Activated T-cell treated with anti-CD3 and anti-CD28 coated beads, Interleukin-2, amount 50 U/mL, for 4 hours (primary cell): ENCODE measurements around the gene KLHL29. TPM values are rescaled to one million over a fixed set of nuclear protein-coding genes. Genes with fewer than 3 reads are reported as not detected.

Experiments
- ATAC-seq, 2 donors: fragments of 200-7000 bp; cut with Tn5 transposase; one replicate each; pipeline ENCODE4 v1.10.0; 2021
- DNase-seq: peaks from one replicate; pipeline ENCODE4 v3.0.0-alpha.2; 2020
- H3K27me3 Mint-ChIP-seq: one replicate; pipeline ENCODE4 v1.8.0; 2021; ENCODE audit warnings: low read depth, mixed read lengths
- H3K36me3 Mint-ChIP-seq: one replicate; pipeline ENCODE4 v1.8.0; 2022; ENCODE audit warnings: mixed read lengths; ENCODE audit not compliant: insufficient read depth
- H3K4me1 Mint-ChIP-seq: one replicate; pipeline ENCODE4 v1.8.0; 2021; ENCODE audit warnings: low read depth, mixed read lengths
- H3K4me3 Mint-ChIP-seq: one replicate; pipeline ENCODE4 v1.8.0; 2021; ENCODE audit warnings: mild to moderate bottlenecking, moderate library complexity, mixed read lengths
- H3K9me3 Mint-ChIP-seq: one replicate; pipeline ENCODE4 v1.8.0; 2021; ENCODE audit warnings: mixed read lengths
- total RNA-seq, 3 donors: library from RNA; stranded (reverse); gene quantifications; one replicate each; pipeline ENCODE4 v1.2.1, GENCODE V29; 2021

The KLHL29 gene
- total RNA-seq, 3 donors from 2014 or later: 0.82 to 1.5 (median 1.1) TPM

GRCh38 chr2:23591111-23591510 lies 206.1 kb downstream of the KLHL29 start:
- H3K4me1 Mint-ChIP-seq: no peaks in the 10 kb centered on the region
- ATAC-seq: no peak
- no peaks in the 10 kb centered on the region for H3K36me3 Mint-ChIP-seq
- peaks cover 2% of the 10 kb centered on the region for H3K27me3 Mint-ChIP-seq
- no peaks in the 10 kb centered on the region for H3K9me3 Mint-ChIP-seq
- no peak overlapping the region for H3K4me3 Mint-ChIP-seq
- no peak for DNase-seq

- Mint-ChIP-seq H3K27me3 (peaks cover 2% of the 10 kb centered on the region), H3K36me3 (no peaks in the 10 kb centered on the region), H3K9me3 (no peaks in the 10 kb centered on the region), H3K4me3 (no peak overlapping the region), H3K4me1 (no peaks in the 10 kb centered on the region)
- ATAC-seq (no peak), DNase-seq (no peak)
These were observed 207.2 kb downstream of the KLHL29 start for GRCh38 chr2:23592061-23592685.

- ATAC-seq (no peak), DNase-seq (no peak)
- Mint-ChIP-seq H3K4me3 (no peak overlapping the region), H3K4me1 (no peaks in the 10 kb centered on the region), H3K9me3 (no peaks in the 10 kb centered on the region), H3K36me3 (no peaks in the 10 kb centered on the region), H3K27me3 (peaks cover 2% of the 10 kb centered on the region)
These were observed 208.1 kb downstream of the KLHL29 start for GRCh38 chr2:23592898-23593751.

GRCh38 chr2:23593752-23594459 lies 208.9 kb downstream of the KLHL29 start:
- no peak overlapping the region for H3K4me3 Mint-ChIP-seq
- peaks cover 2% of the 10 kb centered on the region for H3K27me3 Mint-ChIP-seq
- H3K9me3 Mint-ChIP-seq: no peaks in the 10 kb centered on the region
- H3K36me3 Mint-ChIP-seq: no peaks in the 10 kb centered on the region
- no peak for ATAC-seq
- no peaks in the 10 kb centered on the region for H3K4me1 Mint-ChIP-seq
- no peak for DNase-seq

- ATAC-seq (no peak), DNase-seq (no peak)
- Mint-ChIP-seq H3K27me3 (peaks cover 2% of the 10 kb centered on the region), H3K9me3 (no peaks in the 10 kb centered on the region), H3K4me3 (no peak overlapping the region), H3K36me3 (no peaks in the 10 kb centered on the region), H3K4me1 (no peaks in the 10 kb centered on the region)
These were observed 209.5 kb downstream of the KLHL29 start for GRCh38 chr2:23594460-23594825.

- H3K4me3 Mint-ChIP-seq: no peak overlapping the region
- no peaks in the 10 kb centered on the region for H3K36me3 Mint-ChIP-seq
- no peaks in the 10 kb centered on the region for H3K9me3 Mint-ChIP-seq
- no peak for ATAC-seq
- peaks cover 2% of the 10 kb centered on the region for H3K27me3 Mint-ChIP-seq
- DNase-seq: no peak
- H3K4me1 Mint-ChIP-seq: no peaks in the 10 kb centered on the region
These were observed 210.0 kb downstream of the KLHL29 start for GRCh38 chr2:23595021-23595420.

DNA sequence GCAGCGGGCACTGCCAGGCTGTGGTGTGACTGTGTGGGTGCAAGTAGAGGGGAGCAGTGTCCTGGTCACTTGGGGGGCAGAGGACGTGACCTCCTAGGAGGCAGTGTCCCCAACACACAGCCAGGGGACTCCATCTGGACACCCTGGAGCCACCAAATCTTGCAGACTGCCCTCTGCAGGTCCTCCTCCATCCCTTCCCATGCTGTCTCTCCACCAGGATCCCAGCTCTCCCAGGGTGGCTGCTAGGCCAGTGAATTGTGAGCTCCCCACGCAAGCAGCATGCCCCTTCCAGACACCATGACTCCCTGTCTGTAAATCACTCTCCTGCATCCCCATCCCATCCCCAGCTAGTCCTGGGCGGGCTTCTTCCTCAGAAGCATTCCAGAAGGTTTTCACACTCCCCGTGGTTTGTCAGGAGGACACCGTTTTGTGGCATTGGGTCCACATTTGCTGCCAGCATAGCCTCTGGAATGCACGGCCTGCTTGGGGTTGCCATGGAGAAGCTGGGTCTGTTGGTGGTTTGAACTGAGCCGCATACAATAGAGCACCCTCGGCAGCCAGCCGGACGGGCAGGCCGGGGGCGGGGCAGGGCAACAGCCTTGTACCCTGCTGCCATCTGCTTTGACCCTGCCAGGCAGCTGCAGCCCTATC lies 210.7 kb downstream of the KLHL29 start:
- H3K27me3 Mint-ChIP-seq: peaks cover 2% of the 10 kb centered on the region
- no peak for DNase-seq
- no peaks in the 10 kb centered on the region for H3K9me3 Mint-ChIP-seq
- no peaks in the 10 kb centered on the region for H3K4me1 Mint-ChIP-seq
- no peaks in the 10 kb centered on the region for H3K36me3 Mint-ChIP-seq
- ATAC-seq: no peak
- no peak overlapping the region for H3K4me3 Mint-ChIP-seq

DNA sequence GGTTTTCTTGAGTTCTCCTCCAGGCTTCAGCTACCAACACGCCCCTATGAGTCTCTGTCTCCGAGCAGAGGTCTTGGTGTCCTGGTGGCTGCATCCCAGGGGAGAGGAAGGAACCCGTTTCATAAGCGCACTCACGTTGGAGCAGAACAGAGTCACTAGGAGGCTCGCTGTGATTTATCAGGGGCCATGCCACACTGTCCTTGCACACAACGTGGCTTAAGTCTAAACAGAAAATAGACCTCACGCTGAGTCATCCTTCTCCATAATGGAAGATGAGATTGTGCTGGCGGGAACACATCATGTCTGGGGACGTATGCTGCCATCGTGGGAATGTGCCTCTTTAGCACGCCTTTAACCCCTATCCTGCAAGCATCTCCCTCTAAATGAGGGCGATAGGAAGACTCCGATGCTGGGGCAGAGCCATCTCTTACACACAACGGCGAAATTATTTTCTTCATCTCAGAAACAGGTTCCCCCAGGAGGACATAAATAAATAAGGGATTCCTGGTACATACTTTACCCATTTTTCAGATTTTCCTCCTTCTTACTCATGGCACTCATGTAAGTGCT lies 211.4 kb downstream of the KLHL29 start:
- H3K4me3 Mint-ChIP-seq: no peak overlapping the region
- H3K4me1 Mint-ChIP-seq: no peaks in the 10 kb centered on the region
- DNase-seq (no peak), ATAC-seq (no peak)
- no peaks in the 10 kb centered on the region for H3K9me3 Mint-ChIP-seq
- no peaks in the 10 kb centered on the region for H3K36me3 Mint-ChIP-seq
- H3K27me3 Mint-ChIP-seq: no peaks in the 10 kb centered on the region

DNA sequence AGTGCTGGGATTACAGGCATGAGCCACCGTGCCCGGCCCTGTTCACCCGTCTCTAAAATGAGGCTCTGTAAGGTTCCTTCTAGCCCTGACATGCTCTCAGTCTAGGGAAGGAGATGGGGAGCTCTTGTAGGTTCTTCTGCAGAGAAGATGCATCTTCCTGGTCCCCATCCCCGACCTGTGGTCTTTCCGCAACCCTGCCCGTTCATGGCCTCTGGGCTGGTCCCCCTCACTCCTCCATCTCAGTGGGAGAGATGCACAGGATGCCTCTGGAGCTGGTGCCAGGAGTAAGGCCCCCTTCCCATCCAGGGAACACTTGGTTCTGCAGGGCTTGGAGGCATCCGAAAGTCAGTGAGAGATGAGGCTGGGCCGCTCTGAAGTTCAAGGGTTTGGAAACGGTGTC lies 212.7 kb downstream of the KLHL29 start:
- Mint-ChIP-seq H3K4me3 (no peak overlapping the region), H3K36me3 (no peaks in the 10 kb centered on the region), H3K27me3 (no peaks in the 10 kb centered on the region), H3K9me3 (no peaks in the 10 kb centered on the region), H3K4me1 (no peaks in the 10 kb centered on the region)
- DNase-seq (no peak), ATAC-seq (no peak)

GRCh38 chr2:23599006-23599405 lies 214.0 kb downstream of the KLHL29 start:
- Mint-ChIP-seq H3K4me1 (no peaks in the 10 kb centered on the region), H3K4me3 (no peak overlapping the region), H3K36me3 (no peaks in the 10 kb centered on the region), H3K27me3 (no peaks in the 10 kb centered on the region), H3K9me3 (no peaks in the 10 kb centered on the region)
- ATAC-seq: no peak
- no peak for DNase-seq

- ATAC-seq (no peak), DNase-seq (no peak)
- Mint-ChIP-seq H3K27me3 (no peaks in the 10 kb centered on the region), H3K4me1 (no peaks in the 10 kb centered on the region), H3K9me3 (no peaks in the 10 kb centered on the region), H3K4me3 (no peak overlapping the region), H3K36me3 (no peaks in the 10 kb centered on the region)
These were observed 214.7 kb downstream of the KLHL29 start for GRCh38 chr2:23599667-23600066.

GRCh38 chr2:23600346-23600745 lies 215.4 kb downstream of the KLHL29 start:
- Mint-ChIP-seq H3K9me3 (no peaks in the 10 kb centered on the region), H3K36me3 (no peaks in the 10 kb centered on the region), H3K4me1 (no peaks in the 10 kb centered on the region), H3K27me3 (no peaks in the 10 kb centered on the region), H3K4me3 (no peak overlapping the region)
- ATAC-seq (no peak), DNase-seq (no peak)

GRCh38 chr2:23601301-23601965 lies 216.5 kb downstream of the KLHL29 start:
- no peak overlapping the region for H3K4me3 Mint-ChIP-seq
- no peaks in the 10 kb centered on the region for H3K4me1 Mint-ChIP-seq
- H3K27me3 Mint-ChIP-seq: no peaks in the 10 kb centered on the region
- H3K36me3 Mint-ChIP-seq: no peaks in the 10 kb centered on the region
- DNase-seq (no peak), ATAC-seq (no peak)
- peaks cover 2% of the 10 kb centered on the region for H3K9me3 Mint-ChIP-seq

DNA sequence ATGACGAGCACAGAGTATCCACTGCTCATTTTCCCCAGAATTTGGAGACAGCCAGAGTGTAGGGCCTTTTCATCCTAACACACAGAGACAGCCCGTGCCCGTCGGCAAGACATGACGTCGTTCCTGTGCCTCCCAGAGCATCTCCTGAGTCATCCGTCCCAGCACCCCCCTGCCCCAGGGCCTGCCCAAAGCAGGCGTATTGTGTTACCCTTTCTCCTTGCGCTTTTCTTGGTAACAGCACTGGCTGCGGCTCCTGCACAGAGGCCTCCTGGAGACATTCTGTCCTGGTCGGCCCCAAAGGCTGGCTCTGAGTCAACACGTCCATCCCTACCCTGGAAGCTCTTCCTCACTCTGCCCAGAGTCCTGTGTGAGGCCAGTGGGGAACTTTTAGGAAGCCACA lies 217.1 kb downstream of the KLHL29 start:
- Mint-ChIP-seq H3K4me1 (no peaks in the 10 kb centered on the region), H3K9me3 (peaks cover 9% of the 10 kb centered on the region), H3K27me3 (no peaks in the 10 kb centered on the region), H3K4me3 (no peak overlapping the region), H3K36me3 (no peaks in the 10 kb centered on the region)
- no peak for ATAC-seq
- DNase-seq: no peak
